ENCODE results near the gene BSDC1.
A peak's percentile ranks its signal among the peaks of the same experiment; 100 is the strongest.
"Not testable (repeated sequence)": the region's sequence is repeated elsewhere in the genome, so short reads cannot be mapped to it uniquely, and the experiment has no call there.

BSDC1 gene, protein sequence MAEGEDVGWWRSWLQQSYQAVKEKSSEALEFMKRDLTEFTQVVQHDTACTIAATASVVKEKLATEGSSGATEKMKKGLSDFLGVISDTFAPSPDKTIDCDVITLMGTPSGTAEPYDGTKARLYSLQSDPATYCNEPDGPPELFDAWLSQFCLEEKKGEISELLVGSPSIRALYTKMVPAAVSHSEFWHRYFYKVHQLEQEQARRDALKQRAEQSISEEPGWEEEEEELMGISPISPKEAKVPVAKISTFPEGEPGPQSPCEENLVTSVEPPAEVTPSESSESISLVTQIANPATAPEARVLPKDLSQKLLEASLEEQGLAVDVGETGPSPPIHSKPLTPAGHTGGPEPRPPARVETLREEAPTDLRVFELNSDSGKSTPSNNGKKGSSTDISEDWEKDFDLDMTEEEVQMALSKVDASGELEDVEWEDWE

DNA sequence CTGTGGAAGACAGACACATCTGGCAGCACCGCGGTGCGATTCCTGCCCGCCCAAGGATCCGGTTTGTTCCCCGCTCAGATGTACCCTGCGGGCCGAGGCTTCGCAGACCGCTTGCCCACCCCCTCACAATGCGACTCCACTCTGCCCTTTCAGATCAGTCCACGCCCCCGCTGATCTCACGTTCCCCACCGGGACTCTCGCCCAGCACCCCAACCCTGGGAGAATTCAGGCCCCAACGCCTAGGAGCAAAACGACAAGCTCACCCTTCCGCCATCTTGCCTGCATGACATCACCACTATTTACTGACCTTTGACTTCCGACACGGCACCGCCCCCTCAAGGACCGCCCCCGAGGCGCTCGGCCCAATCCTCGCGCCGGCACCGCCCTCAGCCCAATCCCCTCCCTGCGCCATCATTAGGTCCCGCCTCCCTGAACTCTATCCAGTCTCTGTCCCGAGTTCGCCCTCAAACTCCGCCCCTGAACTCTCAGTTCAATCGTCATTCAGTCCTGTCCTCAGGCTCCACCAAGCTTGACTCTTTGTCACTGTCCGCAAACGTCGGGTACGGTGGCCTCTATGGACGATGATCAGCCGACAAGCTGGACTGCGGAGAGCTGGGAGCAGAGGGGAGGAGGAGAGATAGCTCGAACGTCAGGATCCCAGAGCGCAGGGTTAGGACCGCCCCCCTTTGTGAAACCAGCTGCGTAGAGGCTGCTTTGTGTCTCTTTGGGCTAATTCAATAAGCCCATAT, at the start of gene BSDC1:
TSS of gene BSDC1 (minus strand) at position 301 of the 749 bp plus-strand sequence. CDS start at position 274, 27 bp downstream.
- CTCF ChIA-PET: interaction anchor here (0.6 to 1.8 kb wide), 14 partner anchors 10 to 379 kb away, joined by 3 to 5 read pairs (median 3); partner anchors contain the start of gene MARCKSL1
- TF ChIP-seq, protein P1, sequence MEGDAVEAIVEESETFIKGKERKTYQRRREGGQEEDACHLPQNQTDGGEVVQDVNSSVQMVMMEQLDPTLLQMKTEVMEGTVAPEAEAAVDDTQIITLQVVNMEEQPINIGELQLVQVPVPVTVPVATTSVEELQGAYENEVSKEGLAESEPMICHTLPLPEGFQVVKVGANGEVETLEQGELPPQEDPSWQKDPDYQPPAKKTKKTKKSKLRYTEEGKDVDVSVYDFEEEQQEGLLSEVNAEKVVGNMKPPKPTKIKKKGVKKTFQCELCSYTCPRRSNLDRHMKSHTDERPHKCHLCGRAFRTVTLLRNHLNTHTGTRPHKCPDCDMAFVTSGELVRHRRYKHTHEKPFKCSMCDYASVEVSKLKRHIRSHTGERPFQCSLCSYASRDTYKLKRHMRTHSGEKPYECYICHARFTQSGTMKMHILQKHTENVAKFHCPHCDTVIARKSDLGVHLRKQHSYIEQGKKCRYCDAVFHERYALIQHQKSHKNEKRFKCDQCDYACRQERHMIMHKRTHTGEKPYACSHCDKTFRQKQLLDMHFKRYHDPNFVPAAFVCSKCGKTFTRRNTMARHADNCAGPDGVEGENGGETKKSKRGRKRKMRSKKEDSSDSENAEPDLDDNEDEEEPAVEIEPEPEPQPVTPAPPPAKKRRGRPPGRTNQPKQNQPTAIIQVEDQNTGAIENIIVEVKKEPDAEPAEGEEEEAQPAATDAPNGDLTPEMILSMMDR (IDR thresholded peaks at IDR 0.05; ENCODE audit: control extremely low read depth, extremely low read depth, low read depth, missing control alignments): no peak
- POLR2A ChIA-PET: interaction anchor here (0.5 to 1.3 kb wide), 5 partner anchors 58 to 387 kb away, joined by 3 to 21 read pairs (median 4); partner anchors contain the start of genes CCDC28B, MARCKSL1 and TMEM39B
- DNase-seq (ENCODE audit: extremely low spot score): peak; percentile 99

DNA sequence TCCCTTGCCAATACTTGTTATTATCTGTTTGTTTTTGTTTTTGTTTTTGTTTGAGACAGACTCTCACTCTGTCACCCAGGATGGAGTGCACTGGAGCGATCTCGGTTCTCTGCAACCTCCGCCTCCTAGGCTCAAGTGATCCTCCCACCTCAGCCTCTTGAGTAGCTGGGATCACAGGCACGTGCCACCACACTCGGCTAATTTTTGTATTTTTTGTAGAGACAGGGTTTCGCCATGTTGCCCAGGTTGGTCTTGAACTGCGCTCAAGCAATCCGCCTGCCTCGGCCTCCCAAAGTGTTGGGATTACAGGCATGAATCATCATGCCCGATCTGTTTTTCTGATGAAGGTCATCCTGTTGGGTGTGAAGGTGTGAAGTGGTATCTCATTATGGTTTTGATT, 47.2 kb upstream of the BSDC1 start:
- POLR2A ChIA-PET; CTCF ChIA-PET; DNase-seq (ENCODE audit: extremely low spot score): not testable (repeated sequence)

DNA sequence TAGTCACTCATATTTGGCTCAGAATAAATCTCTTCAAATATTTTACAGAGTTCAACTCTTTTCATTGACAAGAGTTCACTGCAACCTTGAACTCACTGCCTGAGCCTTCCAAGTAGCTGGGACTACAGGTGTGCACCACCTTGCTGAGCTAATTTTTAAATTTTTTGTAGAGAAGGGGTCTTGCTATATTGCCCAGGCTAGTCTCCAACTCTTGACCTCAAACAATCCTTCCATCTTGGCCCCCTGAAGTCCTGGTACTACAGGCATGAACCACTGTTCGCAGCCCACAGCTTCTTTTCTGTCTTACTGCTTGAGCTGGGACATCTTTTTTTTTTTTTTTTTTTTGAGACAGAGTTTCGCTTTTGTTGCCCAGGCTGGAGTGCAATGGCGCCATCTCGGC, 44.5 kb upstream of the BSDC1 start:
- DNase-seq (ENCODE audit: extremely low spot score); CTCF ChIA-PET; POLR2A ChIA-PET: not testable (repeated sequence)

DNA sequence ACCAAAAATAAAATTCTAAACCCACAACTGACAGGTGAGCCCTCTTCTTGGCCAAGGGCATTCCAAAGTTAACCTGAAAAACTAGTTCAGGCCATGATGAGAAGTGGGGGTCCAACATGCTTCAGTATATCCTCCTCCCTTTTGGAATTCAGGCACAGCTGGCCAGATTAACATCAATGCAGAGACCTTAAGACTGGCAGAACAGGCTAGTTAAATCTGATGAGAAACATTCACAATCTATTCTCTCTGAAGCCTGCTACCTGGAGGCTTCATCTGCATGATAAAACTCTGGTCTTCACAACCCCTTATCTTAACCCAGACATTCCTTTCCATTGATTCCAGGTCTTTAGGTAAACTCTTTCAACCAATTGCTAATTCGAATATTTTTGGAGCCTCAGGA, 43.9 kb upstream of the BSDC1 start:
- CTCF ChIA-PET: no interaction called here
- no peak for DNase-seq (ENCODE audit: extremely low spot score)
- POLR2A ChIA-PET: no interaction called here
- TF ChIP-seq, protein P1 (IDR thresholded peaks at IDR 0.05; ENCODE audit: control extremely low read depth, extremely low read depth, low read depth, missing control alignments): no peak

DNA sequence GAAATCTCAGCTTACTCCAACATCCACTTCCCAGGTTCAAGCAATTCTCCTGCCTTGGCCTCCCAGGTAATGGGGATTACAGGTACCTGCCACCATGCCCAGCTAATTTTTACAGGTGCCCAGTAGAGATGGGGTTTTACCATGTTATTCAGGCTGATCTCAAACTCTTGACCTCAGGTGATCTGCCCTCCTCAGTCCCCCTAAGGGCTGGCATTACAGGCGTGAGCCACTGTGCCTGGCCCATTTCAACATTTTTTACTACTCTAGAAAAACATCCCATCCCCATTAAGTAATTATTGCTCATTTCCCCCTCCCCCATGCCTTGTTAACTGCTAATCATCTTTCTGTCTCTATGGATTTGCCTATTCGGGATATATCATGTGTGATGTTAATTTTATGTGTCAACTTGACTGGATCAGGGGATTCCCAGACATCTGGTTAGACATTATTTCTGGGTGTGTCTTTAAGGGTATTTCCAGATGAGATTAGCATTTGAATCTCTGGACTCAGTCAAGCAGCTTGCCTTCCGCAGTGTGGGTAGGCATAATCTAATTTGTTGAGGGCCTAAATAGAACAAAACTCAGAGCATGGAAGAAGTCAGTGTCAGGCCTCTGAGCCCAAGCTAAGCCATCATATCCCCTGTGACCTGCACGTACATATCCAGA, 37.6 kb upstream of the BSDC1 start:
- DNase-seq (ENCODE audit: extremely low spot score): peak; percentile 60
- POLR2A ChIA-PET: no interaction called here
- TF ChIP-seq, protein P1 (IDR thresholded peaks at IDR 0.05; ENCODE audit: control extremely low read depth, extremely low read depth, low read depth, missing control alignments): no peak
- CTCF ChIA-PET: interaction anchor here (1.3 kb wide), 1 partner anchor 10 kb away, joined by 3 read pairs; no protein-coding TSS in a partner anchor

DNA sequence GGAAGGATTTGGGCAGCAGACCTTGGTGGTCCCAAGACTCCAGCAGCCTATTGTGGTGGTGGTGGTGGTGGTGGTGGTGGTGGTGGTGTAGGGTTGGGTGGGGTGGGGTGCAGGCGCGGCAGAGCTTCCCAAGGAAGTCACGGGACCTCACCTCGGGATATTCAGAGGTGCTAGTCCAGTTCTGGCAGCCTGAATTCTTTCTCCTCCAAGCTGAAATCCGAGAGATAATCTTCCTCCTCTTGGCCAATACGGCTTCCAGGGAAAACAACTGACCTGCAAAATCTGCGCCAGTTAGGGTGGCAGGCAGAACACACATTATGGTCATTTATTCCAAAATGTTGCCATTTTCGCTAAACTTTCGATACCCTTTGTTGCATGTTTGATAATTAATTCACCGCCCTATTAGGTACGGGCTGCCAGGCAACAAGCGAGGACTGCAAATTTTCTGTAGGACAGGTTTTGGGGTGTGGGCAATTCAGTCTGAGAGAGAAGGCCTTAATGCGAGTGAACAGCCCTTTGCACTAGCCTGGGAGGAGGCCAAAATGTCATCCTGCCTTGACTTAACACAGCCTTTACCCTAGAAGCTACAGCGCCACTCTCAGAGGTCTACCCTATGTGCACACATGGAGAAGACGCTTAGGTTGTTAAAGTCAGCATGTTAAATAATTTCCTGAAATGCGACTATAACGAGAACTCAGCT, 33.2 kb upstream of the BSDC1 start:
- CTCF ChIA-PET: interaction anchor here (1.0 to 5.6 kb wide), 3 partner anchors 13 to 27 kb away, joined by 3 to 31 read pairs (median 27); no protein-coding TSS in a partner anchor
- TF ChIP-seq, protein P1 (IDR thresholded peaks at IDR 0.05; ENCODE audit: control extremely low read depth, extremely low read depth, low read depth, missing control alignments): no peak
- POLR2A ChIA-PET: no interaction called here
- no peak for DNase-seq (ENCODE audit: extremely low spot score)

Measured in GM10248 (cell line).